Nephron progenitor cell (in vitro differentiated cells): ENCODE data around the gene TLE1.
A peak's percentile ranks its signal among the peaks of the same experiment; 100 is the strongest.

ENCODE experiments used
- DNase-seq: peaks from one replicate; pipeline ENCODE4 v3.0.0; 2021
- H3K27ac Mint-ChIP-seq: 2 replicates; pipeline ENCODE4 v1.8.0; 2021; ENCODE audit warnings: mild to moderate bottlenecking, moderate library complexity, mixed read lengths
- H3K27me3 Mint-ChIP-seq: 2 replicates; pipeline ENCODE4 v1.8.0; 2021; ENCODE audit warnings: mild to moderate bottlenecking, low read depth, mixed read lengths; ENCODE audit not compliant: poor library complexity
- H3K36me3 Mint-ChIP-seq: 2 replicates; pipeline ENCODE4 v1.8.0; 2021; ENCODE audit warnings: low read depth, mixed read lengths
- H3K4me1 Mint-ChIP-seq: 2 replicates; pipeline ENCODE4 v1.8.0; 2021; ENCODE audit warnings: mixed read lengths
- H3K4me3 Mint-ChIP-seq: 2 replicates; pipeline ENCODE4 v1.8.0; 2021; ENCODE audit warnings: mild to moderate bottlenecking, moderate library complexity, mixed read lengths
- H3K9me3 Mint-ChIP-seq: 2 replicates; pipeline ENCODE4 v1.8.0; 2021; ENCODE audit warnings: mild to moderate bottlenecking, moderate library complexity, mixed read lengths
- CTCF ChIP-seq: fragments of 200-600 bp; sonication (generic); IDR thresholded peaks from 2 replicates; pipeline ENCODE4 v1.5.0; 2021; ENCODE audit warnings: antibody characterized with exemption

TLE1 gene

GRCh38 chr9:81599837-81600236 is 89.5 kb downstream of the TLE1 start:
- Mint-ChIP-seq H3K27me3 (no peaks in the 10 kb centered on the region), H3K9me3 (peaks cover 2% of the 10 kb centered on the region), H3K27ac (no peak overlapping the region), H3K36me3 (peaks cover 94% of the 10 kb centered on the region), H3K4me3 (no peak overlapping the region), H3K4me1 (peaks cover 67% of the 10 kb centered on the region)
- no peak for TF ChIP-seq CTCF
- no peak for DNase-seq

- Mint-ChIP-seq H3K4me3 (no peak overlapping the region), H3K27me3 (no peaks in the 10 kb centered on the region), H3K9me3 (peaks cover 9% of the 10 kb centered on the region), H3K36me3 (peaks cover 94% of the 10 kb centered on the region), H3K27ac (no peak overlapping the region), H3K4me1 (peaks cover 59% of the 10 kb centered on the region)
- no peak for DNase-seq
- no peak for TF ChIP-seq CTCF
These were observed 90.5 kb downstream of the TLE1 start for GRCh38 chr9:81598811-81599210.

GRCh38 chr9:81598123-81598497 is 91.2 kb downstream of the TLE1 start:
- H3K36me3 Mint-ChIP-seq: peaks cover 95% of the 10 kb centered on the region
- H3K4me3 Mint-ChIP-seq: no peak overlapping the region
- peaks cover 60% of the 10 kb centered on the region for H3K4me1 Mint-ChIP-seq
- peak overlapping the region; percentile 0 for H3K27ac Mint-ChIP-seq
- DNase-seq: no peak
- no peak for TF ChIP-seq CTCF
- H3K9me3 Mint-ChIP-seq: peaks cover 9% of the 10 kb centered on the region
- no peaks in the 10 kb centered on the region for H3K27me3 Mint-ChIP-seq

- Mint-ChIP-seq H3K9me3 (peaks cover 9% of the 10 kb centered on the region), H3K4me3 (no peak overlapping the region), H3K36me3 (peaks cover 95% of the 10 kb centered on the region), H3K27ac (no peak overlapping the region), H3K4me1 (peaks cover 65% of the 10 kb centered on the region), H3K27me3 (no peaks in the 10 kb centered on the region)
- TF ChIP-seq CTCF: no peak
- no peak for DNase-seq
These were observed 91.8 kb downstream of the TLE1 start for GRCh38 chr9:81597419-81598122.

- no peak for TF ChIP-seq CTCF
- peaks cover 9% of the 10 kb centered on the region for H3K9me3 Mint-ChIP-seq
- H3K4me3 Mint-ChIP-seq: no peak overlapping the region
- H3K4me1 Mint-ChIP-seq: peaks cover 68% of the 10 kb centered on the region
- no peaks in the 10 kb centered on the region for H3K27me3 Mint-ChIP-seq
- DNase-seq: no peak
- peaks cover 95% of the 10 kb centered on the region for H3K36me3 Mint-ChIP-seq
- H3K27ac Mint-ChIP-seq: no peak overlapping the region
These were observed 92.5 kb downstream of the TLE1 start for GRCh38 chr9:81596679-81597418.
